ENCODE measurements around the gene BANP. TPM values are rescaled to one million over a fixed set of nuclear protein-coding genes. Genes with fewer than 3 reads are reported as not detected.

Gene BANP
- total RNA-seq, 1 experiment from 2014 or later: 13.6 TPM

GRCh38 chr16:88060524-88061219, 109.4 kb downstream of the BANP start:
- in situ Hi-C loops (cut with HindIII; ENCODE audit: low pct_unique_long_range_greater_than_20kb, low sequenced_read_pairs): no loop called here
- DNase-seq (ENCODE audit: low read depth, low spot score): no peak

DNA sequence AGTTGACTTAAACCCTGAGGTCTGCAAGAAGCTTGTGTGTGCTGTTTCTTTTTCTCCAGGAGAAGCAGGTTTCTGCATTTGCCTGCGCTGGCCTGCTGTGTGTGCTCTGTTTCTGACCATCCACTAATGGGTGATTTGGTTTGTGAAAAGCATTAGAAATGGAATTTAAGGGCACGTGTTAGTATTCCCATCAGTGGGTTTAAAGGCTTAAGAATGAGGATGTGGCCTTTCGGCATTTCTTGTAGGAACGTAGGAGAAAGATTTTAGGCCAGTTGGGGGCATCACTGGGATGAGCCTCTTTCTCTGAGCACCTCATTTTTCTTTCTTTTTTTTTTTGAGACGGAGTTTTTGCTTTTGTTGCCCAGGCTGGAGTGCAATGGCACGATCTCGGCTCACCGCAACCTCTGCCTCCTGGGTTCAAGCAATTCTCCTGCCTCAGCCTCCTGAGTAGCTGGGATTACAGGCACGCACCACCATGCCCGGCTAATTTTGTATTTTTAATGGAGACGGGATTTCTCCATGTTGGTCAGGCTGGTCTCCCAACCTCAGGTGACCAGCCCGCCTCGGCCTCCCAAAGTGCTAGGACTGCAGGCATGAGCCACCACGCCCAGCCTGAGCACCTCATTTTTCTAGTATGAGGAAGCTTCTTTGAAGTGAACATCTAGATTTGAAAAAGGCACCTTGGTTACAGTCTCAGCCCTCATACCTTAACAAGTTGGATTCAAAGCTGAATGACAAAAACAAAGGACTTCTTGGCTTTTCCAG, 110.3 kb downstream of the BANP start:
- in situ Hi-C loops (cut with HindIII; ENCODE audit: low pct_unique_long_range_greater_than_20kb, low sequenced_read_pairs): no loop called here
- no peak for DNase-seq (ENCODE audit: low read depth, low spot score)

- no peak for DNase-seq (ENCODE audit: low read depth, low spot score)
- in situ Hi-C loops (cut with HindIII; ENCODE audit: low pct_unique_long_range_greater_than_20kb, low sequenced_read_pairs): no loop called here
These were observed 111.3 kb downstream of the BANP start for GRCh38 chr16:88062341-88063210.

DNA sequence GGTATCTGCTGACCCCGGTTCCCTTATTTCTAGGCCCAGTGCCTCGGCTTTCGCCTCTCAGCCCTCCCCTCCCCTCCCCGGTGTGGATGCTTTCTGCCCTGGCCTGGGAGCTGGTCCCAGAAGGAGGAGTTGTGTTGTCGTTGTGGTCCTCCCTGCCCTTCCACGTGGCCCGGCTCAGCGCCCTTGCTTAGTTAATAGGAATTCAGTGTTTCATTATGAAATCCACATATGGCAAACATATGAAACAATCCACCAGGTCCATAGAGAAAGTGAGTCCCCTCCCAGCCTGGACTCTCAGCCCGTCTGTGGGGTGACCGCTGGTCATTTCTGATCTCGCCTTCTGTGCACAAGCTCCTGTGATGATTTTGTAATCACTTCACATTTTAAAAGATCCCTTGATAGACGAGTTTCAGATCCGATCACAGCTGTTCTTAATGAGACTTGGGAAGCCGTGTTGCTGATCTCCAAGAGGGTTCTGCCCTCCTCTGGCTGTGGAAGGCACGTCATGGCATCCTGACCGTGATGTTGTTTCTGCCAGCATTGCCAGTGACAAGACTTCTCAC, 112.1 kb downstream of the BANP start:
- in situ Hi-C loops (cut with HindIII; ENCODE audit: low pct_unique_long_range_greater_than_20kb, low sequenced_read_pairs): no loop called here
- DNase-seq (ENCODE audit: low read depth, low spot score): peak; percentile 38

DNA sequence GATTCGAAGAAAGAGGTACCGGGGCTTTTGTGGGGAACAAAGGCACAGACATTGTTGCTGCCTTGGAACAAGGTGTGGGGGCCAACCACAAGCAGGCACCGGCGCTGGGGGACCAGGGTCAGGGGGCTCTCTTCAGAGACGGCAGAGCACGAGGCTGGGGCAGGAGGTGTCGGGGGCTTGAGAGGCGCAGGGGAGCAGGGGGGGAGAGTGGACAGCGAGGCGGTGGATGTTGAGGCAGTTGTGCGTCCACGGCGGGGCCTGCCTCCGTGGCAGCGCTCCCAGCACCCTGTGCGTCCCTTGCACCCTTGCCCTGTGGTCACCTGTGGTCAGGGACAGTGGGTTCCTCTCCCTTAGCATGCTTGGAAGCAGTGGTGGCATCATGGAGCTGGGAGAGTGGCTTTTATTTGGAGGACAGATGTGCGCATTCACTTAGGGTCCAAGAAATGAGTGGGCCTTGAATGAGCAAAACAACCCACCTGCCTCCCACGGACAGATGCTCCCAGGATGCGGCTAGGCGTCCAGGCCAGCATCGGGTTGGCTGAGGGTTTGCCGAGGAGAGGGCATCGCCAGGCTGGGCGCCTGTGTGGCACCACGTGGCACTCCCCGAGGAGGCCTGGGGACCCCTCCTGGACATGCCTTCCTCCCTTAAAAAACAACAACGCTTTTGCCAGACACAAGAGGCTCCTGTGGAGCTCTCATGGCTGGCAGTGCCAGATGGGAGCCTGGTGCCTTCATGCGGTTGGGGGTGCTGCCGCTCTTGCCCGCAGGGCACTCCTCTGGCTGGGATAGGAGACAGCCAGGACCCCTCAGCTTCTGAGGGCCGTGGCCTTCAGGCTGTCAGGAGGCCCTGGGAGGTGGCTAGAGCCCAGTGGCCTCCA, 113.0 kb downstream of the BANP start:
- no peak for DNase-seq (ENCODE audit: low read depth, low spot score)
- in situ Hi-C loops (cut with HindIII; ENCODE audit: low pct_unique_long_range_greater_than_20kb, low sequenced_read_pairs): no loop called here

DNA sequence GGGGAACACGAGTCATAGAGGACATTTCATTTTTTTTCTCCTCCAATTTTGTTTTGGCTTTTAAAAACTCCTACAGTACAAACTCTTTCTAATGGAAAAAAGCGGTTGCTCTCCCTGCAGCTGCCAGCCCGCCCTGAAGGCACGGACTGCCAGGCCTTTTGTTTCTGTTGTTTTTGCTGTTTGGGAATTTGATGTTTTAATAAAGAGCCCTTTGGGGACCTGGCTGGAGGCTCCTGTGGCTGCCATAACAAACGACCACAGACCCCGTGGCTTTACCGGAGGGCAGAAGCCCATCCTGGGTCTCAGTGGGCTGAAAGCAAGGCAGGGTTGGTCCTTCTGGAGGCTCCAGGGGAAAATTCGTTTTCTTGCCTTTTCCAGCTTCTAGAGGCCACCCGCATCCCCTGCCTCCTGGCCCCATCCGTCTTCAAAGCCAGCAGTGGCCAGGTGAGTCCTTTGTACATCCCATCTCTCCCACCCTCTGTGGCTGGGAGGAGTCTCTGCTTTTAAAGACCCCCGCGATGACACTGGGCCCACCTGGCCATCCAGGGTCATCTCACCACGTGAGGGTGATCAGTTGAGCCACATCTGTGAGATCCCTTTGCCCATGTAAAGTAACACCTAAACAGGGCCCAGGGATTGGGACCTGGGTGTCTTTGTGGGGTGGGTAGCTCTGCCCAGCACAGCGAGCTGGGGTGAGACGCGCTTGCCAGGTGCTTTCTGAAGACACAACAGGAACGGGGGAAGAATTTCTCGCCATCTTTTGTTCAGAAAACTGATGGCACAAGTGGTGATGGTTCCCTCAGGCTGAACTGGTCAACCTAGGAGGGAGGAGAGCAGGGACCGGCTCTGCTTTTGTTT, 113.9 kb downstream of the BANP start:
- in situ Hi-C loops (cut with HindIII; ENCODE audit: low pct_unique_long_range_greater_than_20kb, low sequenced_read_pairs): no loop called here
- no peak for DNase-seq (ENCODE audit: low read depth, low spot score)

DNA sequence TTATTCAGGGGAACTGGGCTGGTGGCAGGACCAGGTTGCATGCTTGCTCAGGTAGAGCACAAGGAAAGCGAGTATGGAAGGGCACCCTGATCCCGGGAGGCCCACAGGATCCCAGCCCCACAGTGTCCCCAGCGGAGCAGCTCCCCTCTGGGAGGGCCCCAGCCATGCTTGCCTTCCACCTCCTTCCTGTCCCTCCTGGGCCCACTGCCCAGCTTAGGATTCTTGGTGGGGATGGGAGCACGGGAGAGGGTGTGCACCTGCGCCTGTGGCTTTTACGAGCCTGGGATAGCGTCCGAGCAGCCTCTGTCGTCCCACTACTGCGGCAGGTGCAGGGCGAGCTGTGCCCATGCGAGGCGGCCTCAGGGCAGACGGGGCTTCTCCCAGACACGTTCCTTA, 114.5 kb downstream of the BANP start:
- in situ Hi-C loops (cut with HindIII; ENCODE audit: low pct_unique_long_range_greater_than_20kb, low sequenced_read_pairs): no loop called here
- no peak for DNase-seq (ENCODE audit: low read depth, low spot score)

- in situ Hi-C loops (cut with HindIII; ENCODE audit: low pct_unique_long_range_greater_than_20kb, low sequenced_read_pairs): no loop called here
- no peak for DNase-seq (ENCODE audit: low read depth, low spot score)
These were observed 115.0 kb downstream of the BANP start for GRCh38 chr16:88066234-88066633.

GRCh38 chr16:88066680-88067529, 115.7 kb downstream of the BANP start:
- in situ Hi-C loops (cut with HindIII; ENCODE audit: low pct_unique_long_range_greater_than_20kb, low sequenced_read_pairs): no loop called here

GRCh38 chr16:88067530-88068411, 116.5 kb downstream of the BANP start:
- in situ Hi-C loops (cut with HindIII; ENCODE audit: low pct_unique_long_range_greater_than_20kb, low sequenced_read_pairs): no loop called here
- DNase-seq (ENCODE audit: low read depth, low spot score): no peak

More at GRCh38 chr16:88066680-88067529, 115.7 kb downstream of the BANP start:
- DNase-seq (ENCODE audit: low read depth, low spot score): no peak

DNA sequence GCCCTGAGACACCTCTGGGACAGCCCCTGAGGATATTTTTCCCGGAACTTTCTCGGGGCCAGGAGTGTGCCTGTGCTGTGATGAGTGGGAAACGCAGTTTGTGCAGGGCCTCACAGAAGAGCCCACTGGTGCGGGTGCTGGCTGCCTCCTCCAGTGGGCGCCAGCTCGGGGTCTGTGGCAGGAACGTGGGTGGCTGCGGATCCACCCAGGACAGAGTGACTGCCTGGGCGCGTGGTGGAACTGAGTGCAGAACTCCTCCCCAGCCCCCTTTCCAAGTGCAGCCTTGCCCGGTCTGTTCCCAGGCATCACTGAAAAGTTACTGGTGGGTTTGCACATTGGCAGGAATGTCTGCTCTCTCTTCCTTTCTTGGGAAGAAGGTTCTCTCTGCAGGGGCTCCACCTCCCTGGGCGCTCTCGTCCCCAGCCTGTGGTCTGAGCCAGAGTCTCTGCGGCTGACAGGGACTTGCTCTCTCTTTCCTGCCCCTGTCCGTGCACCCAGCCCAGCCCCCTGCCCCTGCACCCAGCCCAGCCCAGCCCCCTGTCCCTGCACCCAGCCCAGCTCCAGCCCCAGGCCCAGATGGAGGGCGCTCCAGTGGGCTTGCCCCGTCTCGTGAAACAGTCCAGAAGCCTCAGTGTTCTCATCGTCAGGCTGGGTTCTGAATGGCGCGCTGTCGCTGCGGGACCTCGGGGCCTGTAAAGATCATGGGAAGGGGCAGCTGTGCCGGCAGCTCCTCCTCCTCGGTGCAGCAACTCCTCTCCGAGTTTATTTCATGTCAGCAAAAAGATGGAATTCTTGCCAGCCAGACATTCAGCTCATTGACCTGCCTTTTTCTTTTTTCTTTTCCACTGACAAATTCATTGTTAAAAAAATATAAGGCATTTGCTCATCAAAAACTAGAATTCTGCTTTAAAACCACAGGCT, 117.5 kb downstream of the BANP start:
- in situ Hi-C loops (cut with HindIII; ENCODE audit: low pct_unique_long_range_greater_than_20kb, low sequenced_read_pairs): no loop called here
- DNase-seq (ENCODE audit: low read depth, low spot score): no peak

GRCh38 chr16:88069397-88070168, 118.3 kb downstream of the BANP start:
- in situ Hi-C loops (cut with HindIII; ENCODE audit: low pct_unique_long_range_greater_than_20kb, low sequenced_read_pairs): no loop called here
- no peak for DNase-seq (ENCODE audit: low read depth, low spot score)

GRCh38 chr16:88070341-88070740, 119.1 kb downstream of the BANP start:
- in situ Hi-C loops (cut with HindIII; ENCODE audit: low pct_unique_long_range_greater_than_20kb, low sequenced_read_pairs): no loop called here
- DNase-seq (ENCODE audit: low read depth, low spot score): no peak
